Measurements from ENCODE around the gene TSPAN14.

TSPAN14 gene

DNA sequence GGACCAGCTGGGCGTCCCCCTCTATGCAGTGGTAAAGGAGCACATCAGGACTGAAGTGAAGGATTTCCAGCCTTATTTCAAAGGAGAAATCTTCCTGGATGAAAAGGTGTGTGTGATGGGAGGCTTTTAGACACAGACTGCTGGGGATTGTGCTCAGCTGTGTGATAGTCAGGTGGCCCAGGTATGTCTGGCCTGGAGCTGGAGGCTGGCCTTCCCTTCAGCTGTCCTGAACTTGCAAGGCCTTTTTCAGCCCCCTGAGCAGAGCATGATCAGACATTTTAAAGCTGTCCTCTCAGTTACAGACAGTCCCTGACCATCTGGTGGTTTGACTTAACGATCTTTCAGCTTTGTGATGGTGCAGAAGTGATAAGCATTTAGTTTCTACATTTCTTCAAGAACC is 28.2 kb upstream of the TSPAN14 start:
- DNase-seq = no peak

DNA sequence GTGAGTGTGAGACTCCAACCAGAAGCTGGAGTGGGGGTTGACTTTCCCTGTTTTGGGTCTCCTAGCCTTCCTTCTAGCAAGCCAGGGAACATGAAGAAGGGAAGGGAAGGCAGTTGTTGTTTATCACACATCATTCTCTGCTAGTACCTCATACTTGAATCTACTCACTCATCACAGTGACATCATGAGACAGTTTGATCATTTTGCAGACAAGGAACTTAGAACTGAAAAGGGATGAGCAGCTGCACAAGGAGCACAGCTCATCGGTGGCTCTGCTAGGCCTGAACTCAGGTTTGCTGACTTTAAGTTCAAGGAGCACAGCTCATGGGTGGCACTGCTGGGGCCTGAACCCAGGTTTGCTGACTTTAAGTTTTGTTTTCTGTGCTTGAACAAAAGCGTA is 26.6 kb upstream of the TSPAN14 start:
- DNase-seq = no peak

DNA sequence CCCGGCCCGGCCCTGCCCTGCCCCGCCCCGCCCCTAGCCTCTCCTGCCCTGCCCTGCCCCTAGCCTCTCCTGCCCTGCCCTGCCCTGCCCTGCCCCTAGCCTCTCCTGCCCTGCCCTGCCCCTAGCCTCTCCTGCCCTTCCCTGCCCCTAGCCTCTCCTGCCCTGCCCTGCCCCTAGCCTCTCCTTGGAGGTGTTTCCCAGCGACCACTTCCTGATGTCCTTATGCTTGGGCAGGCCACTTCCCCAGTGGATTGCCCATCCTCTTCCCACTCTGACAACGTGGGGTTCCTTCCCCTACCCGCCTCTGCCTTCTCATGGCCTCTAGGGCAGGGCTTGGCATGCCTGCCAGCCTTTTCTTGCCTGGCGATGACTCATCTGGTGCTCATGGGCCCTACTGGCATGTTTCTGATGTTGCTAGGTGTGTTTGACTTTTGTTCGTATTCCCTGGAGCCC is 24.6 kb upstream of the TSPAN14 start:
- DNase-seq = no peak

DNA sequence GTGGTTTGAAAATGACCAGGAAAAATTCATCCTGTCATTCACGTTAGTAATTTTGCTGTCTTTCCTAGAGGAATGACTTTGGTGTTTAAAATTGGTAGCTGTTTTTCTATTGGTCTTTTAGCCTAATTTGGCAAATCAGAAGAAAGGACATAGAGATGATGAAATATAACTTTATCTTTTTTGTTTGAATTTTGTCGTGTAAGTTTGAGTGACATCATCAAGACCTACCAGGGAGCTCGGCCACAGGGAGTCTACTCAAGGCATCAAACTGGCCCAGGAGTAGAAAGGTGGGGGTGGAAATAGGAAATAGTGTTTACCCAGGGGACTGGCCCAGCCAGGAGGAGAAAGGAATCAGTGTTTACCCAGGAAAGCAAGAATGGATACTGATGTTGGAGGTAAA is 21.0 kb upstream of the TSPAN14 start:
- DNase-seq = no peak

DNA sequence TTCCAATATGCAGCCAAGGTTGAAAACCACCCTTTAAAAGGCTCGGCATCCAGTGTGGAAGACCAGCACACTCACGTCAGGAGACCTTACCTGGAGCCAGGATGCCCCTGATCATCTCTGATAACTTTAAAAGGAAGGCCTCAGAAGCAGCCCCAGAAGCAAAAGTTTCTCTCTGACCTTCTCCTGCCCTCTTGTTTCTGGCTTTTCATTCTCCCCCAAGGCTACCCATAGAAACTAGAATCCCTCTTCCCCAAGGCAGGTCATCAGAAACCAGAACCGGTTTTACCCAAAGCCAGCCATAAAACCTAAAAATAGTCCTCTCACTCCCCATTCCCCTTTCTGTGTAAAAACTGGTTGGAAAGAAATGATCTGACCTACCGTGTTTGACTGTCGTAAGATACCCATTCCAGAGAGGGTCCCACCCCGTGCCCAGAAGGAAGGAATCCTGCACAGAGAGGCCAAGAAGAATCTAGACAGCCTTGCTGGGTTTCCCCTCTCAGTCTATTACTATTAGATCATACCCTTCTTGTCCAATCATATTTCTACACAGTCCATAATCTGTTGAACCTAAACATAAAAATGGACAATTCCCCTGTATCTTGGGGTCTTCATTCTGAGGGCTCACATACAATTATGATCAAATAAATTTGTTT is 17.5 kb upstream of the TSPAN14 start:
- DNase-seq = no peak

DNA sequence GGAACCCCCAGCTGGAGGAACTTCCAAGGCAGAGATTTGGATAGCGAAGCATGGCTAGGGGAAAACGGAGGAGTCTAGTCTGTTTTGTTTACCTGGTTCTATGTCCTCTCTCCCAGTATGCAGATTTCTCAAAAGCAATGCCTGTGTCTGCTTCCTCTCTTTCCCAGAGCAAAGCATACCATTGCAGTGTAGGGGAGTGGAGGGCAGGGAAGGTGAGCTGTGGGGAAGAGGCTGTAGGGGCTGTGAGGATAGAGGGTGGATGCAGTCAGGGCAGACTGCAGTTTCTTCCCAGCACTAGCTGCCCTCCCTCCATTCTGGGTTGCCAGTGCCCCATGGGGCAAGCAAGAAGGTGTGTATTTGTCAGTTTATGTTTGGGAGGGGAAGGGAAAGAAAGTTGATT is 16.9 kb upstream of the TSPAN14 start:
- DNase-seq = no peak

DNA sequence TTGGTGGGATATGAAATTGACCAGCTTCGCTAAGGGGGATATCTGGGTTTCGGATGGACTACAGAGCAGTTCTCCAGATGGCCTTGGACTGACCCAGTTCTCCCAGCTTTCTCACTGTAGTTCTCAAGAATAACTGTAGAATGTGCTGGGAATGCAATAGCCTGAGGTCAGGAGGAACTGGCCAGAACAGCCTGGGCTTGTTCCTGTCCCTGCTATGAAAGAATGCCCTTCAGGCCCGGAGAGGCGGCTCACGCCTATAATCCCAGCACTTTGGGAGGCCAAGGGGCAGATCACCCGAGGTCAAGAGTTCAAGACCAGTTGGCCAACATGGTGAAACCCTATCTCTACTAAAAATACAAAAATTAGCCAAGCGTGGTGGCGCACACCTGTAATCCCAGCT is 12.3 kb upstream of the TSPAN14 start:
- no peak for DNase-seq

DNA sequence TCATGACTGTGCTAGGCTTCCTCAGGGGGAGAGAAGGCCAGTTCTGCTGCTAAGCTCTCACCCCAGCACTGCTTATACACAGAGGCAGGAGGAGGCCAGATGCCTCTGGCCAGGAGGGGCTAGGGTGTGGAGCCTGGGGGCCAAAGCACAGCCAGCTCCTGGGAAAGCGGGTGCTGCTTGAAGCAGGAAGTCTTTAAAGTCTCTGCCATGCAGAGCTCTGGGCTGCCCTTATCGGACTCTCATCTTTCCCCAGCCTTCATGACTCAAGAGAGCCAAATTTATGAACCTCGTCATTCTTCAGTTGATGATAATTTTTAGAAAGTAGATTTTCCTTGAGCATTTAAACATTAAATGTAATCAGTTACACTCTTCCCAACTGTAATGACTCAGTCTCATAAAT is 11.2 kb upstream of the TSPAN14 start:
- DNase-seq = no peak

DNA sequence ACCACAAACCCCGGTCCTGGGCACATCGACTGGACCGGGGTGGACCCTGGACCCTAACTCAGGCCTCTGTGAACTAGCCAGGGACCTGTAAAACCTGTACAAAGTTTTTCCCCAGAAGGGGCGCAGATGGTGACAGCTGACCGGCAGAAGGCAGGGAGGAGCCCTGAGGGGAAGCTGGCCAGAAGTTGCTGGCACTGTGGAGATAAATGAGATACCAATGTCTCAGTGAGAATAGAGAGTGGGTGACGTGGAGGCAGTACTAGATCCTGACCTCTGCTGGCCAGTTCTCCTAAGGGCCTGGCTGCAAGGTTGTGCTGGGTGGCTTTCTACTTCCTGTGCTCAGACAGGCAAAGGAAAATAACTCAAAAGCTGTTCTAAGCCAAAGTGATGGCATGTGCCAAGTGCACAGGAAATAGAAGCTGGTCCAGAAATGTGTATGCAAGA is 10.6 kb upstream of the TSPAN14 start:
- no peak for DNase-seq

DNA sequence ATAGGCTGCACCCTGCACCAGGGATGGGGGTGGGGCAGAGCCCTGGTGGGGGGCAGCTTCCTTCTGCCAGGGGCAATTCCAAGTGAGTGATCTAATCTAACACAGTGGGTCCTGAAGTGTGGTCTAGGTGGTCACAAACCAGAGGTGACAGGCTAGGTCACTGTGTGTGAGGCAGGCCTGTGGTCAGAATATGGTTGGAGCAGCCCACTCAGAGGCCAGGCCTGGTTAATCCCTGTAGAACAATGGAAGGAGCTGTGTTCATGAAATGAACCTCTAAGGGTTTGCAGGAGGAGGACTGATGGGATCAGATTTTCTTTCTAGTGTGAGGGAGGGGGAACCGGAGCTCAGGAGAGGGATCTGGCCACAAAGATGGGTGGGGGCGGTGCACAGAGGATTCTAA is 10.0 kb upstream of the TSPAN14 start:
- no peak for DNase-seq

DNA sequence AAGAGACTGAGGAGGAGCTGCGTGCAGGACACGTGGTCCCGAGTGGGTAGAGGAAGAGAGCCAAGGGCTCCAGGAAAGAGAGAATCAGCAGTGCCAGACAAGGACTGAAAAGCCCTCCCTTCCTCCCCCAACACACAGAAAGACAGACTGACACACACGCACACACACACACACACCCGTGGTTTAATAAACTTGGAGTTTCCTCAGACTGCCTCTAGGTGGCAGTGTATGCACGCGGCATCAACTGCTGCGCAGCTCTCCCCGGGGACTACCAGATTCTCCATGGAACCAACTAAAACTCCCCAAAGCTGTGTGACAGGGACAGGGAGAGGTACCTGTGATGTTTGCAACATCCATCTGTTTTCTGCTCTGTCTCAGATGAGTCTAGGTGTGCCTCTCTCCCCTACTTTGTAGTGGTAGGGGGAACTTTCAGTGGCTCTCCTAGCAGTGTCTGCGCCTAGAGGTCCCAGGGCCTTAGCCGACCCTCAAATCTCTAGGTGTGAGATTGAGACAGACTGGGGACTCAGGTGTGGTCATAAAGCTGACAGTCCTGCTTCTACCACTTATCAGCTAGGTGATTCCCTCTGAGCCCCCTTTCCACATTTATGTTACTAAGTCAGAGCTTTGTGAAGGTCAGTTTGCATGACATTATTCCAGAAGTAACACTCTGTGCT is 9.3 kb upstream of the TSPAN14 start:
- DNase-seq = peak; percentile 79

DNA sequence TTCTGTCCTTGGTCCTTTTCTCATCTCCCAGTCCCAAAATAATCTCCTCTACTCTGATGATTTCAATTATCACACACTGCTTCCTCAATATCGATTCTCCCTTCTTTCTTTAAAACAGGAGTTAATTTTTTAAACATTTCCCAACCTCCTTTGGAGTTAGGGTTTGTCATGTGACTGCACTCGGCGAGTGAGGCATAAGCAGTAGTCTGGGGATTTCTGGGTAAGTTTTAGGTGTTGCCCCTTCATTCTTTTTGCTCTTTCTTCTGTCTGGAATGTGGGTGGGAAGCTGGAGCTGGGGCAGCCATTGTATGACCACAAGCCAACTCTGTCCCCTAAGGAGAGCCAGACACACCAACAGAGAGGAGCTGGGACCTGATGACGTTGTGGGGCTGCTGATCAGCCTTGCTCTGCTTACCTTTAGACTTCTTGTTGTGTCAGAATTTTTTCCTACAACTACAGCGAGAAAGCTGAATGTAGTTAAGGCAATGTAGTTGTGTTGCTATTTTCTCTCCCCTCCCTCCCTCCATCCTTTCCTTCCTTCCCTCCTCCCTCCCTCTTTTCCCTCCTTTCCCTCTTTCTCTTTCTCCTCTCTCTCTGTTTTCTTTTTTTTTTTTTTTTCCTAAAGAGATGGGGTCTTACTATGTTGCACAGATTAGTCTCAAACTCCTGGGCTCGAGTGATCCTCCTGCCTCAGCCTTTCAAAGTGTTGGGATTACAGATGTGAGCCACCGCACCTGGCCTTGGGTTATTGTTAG is 6.5 kb upstream of the TSPAN14 start:
- DNase-seq = no peak

DNA sequence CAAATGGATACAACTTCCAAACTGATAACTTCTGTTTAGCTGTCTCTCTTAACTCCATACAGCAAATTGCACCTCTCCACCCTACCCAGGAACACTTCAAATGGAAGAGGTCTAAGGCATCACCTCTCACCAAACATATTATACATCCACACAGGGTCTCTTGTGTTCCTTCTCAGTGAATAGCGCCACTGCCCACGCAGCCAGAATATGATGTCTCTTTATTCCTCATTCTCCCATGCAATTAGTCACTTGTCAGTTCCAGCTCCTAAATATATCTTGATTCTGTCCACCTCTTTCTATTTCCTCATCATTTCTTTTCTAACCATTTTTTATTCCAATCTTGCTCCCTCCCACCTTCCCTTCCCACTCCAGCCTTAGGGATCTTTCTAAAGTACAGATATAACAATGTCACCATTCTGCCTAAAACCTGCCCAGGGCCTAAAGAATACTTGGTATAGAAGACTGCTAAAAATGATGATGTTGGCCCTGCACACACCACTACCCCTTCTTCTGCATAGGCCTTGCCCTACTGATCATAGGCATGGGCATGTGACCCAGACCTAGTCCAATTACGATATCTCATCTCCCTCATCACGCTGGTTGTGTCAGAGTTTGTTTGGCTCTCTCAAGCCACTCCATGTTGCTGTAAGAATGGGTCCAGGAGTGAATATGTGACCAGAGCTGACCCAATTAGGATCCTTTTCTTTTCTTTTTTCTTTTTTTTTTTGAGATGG is 5.7 kb upstream of the TSPAN14 start:
- no peak for DNase-seq

DNA sequence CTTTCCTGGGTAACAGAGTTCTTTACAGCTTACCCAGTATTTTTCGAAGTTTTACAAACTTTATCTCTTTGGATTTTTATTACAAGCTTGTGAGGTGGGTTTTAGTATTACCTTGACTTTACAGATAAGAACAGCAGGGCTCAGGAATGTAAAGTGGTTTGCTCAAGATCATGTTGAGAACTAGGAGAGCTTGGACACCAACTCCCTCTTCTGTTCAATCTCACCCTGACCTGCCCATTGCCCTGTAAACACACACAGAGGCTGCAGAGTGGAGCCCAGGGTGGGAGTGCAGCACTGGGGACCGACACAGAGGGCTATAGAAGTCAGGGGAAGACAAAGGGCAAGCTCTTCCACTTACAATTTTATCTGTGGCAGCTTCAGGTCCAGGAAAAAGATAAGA is 4.6 kb upstream of the TSPAN14 start:
- no peak for DNase-seq

DNA sequence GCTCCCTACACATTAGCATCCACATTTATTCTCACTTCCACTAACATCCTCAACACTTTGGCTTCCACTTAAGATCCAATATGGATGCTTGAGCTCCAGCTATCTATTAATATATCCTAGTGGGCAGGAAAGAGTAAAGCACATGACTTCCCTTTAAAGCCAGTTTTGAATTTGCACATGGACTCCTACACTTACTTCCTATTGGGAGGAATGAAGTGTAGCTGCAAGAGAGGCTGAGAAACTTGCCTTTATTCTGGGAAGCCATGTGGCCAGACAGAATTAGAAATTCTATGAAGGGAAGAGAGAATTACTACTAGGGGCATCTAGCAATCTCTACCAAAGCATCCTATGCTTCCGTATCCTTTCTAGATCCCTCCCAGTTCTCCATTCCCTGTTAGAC is 3.0 kb upstream of the TSPAN14 start:
- DNase-seq = no peak

DNA sequence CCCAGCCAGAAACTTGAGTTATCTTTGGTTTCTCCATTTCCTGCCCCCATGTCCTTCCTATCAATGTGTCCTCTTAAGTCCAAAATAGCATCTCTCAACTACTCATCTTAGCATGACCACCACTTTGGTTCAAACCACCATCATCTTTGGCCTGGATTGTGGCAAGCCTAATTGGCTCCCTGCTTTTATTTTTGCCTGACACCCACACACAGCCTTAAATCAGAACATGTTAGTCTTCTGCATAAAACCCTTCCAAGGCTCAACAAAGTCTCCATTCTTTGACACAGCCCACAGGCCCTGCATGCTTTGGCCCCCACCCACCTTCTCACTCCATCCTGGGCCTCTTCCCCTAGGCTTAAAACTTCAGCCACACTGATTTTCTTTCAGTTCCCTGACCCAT is 2.0 kb upstream of the TSPAN14 start:
- DNase-seq = no peak

DNA sequence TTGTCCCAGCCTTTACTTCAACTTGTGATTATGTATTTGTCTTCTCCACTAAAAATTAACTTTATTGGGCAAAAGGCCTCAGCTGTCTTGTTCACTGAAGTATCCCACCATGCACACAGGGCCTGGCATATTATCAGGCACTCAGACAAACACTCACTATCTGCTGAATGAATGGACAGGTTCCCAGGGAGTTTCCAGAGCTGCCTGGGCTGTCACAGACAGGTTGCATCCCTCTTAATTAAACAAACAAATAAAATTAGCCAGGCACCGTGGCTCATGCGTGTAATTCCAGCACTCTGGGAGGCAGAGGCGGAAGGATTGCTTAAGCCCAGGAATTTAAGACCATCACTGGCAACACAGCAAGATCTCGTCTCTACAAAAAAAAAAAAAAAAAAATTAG is 1.5 kb upstream of the TSPAN14 start:
- DNase-seq = no peak

DNA sequence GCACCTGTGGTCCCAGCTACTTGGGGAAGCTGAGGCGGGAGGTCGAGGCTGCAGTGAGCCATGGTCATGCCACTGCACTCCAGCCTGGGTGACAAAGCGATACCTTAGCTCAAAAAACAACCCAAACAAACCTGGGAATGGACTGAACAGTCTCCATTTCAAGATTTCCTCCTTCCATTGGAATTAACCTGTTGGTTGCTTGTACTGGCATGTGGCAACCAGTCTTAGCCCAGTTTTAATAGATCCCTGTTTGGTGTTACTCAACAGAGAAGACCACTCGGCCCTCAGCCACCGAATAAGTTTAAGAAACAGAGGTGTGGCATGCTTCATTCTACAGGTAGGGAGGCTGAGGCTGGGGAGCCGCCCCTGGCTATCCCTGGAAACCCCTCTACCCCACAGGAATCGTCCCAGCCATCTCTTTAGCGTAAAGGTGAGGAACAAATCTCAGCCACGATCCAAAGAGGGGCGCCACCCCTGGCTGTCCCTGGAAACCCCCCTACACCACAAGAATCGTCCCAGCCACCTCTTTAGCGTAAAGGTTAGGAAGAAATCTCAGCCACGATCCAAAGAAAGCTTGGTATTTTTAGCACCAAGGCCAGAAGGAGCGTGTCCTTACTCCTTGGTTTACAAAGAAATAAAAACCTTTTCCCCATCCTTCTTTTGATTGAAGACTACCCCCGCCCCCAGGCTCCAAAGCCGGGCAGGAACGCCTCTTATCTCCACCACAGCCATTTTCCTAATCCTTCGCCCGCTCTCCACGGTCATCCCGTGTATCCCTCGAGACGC is 861 bp upstream of the TSPAN14 start:
- no peak for DNase-seq

DNA sequence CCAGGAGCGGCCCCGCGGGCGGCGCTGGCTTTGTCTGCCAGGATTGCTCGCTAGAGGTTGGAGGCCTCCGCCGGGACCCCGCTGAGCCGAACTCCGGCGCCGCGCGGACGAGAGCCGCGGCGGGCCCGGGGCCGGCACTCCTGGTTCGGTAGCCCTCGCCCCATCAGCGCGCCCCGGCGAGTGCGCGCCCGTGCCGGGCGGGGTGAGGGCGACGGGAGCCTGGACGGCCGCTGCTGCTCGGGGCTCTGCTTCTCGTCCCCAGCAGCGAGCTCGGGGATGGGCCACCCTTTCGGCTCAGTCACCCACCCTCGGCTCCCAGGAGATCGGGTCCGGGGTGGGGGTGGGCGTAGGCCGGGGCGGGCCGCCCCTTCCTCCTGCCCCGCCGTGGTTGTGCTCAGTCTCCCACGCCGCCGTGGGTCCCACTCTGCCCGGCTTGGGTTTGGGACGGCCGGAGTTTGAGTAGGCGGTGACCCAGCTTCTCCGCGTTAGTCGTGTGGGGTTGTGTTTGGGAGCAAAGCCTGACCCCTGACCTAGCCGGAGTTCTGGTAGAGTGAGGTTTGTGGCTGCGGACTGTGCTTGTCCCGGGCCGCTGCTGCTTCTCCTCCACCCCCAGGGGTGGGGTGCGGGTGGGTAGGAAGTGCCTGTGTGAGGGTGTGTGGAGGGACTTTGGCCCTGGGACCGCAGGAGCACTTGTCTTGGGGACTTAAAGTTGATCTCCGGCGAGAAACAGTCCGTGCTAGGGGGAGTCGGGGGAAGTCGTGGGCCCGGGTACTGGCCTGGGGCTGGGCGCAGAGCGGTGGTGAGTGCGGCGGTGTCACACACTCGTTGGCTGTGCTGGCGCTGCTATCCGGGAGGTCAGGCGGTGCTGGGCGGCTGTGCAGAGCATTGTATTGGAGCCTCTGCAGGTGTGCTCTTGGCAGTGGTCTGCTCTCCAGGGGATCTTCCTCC is 677 bp downstream of the TSPAN14 start:
- DNase-seq = peak; percentile 54

DNA sequence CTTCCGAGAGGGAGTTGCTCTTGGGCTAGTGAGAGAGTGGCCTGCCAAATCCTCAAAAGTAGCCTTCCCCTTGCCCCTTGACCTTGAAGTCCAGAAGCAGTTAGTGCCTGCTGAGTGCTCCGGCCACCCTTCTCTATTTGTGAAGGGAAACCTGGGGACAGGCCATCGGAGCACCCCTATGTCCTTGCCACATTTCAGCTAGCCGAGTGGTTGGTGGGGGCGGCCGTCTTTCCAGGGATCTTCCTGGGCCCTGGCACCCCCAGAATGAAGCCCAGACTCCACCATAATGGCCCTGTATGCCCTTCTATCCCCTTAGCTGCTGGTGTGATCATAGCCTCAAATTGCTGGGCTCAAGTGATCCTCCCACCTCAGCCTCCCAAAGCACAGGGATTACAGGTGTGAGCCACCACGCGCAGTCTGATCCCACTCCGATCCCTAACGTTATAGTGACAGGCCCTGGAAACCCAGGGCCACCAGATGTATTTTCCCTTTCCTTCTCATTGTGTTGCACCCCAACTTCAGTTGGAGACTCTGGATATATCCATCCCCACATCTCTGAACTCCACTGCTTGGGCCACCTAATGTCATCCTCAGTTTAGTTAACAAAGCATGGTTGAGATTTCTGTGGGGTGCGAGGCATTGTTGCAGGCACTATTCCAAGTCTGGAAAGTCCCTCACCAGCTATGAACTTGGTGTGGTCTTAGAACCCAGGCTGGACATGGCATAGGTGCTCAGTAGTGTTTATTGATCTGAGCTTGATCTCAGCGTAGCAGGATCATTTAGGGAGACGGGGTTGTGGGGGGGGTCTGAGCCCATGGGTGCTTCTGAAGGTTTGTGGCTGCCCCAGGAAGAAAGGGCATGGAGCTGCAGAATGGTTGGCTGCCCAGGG is 1.6 kb downstream of the TSPAN14 start:
- no peak for DNase-seq
